ENCODE data around the gene MAMLD1. TPM values are rescaled to one million over a fixed set of nuclear protein-coding genes. Genes with fewer than 3 reads are reported as not detected.

Gene MAMLD1
- total RNA-seq, 2 donors from 2014 or later, result 1.9 to 2.1 TPM

DNA sequence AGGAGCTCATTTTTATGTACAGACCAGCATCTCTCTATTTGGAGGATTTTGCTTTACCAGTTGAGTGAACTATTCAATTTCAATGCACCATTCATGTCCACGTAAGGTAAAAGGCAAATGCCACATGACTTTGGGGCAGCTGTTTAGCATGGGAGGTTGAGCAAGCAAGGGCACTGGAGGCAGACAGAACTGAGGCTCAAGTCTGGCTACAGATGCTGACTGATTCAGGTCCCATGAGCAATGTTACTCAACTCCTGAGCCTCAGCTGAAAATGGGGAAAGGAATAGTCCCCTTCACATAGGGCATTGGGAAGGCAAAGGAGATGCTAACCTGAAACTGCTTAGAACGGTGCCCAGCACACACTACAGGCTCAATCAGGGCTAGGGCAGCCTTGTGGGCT lies 112.3 kb downstream of the MAMLD1 start:
- H3K9me3 Mint-ChIP-seq, result no peaks in the 10 kb centered on the region
- H3K4me3 Mint-ChIP-seq, result no peak overlapping the region
- no peak overlapping the region for H3K27ac Mint-ChIP-seq
- peaks cover 12% of the 10 kb centered on the region for H3K4me1 Mint-ChIP-seq
- H3K36me3 Mint-ChIP-seq (ENCODE audit: low read depth), result no peaks in the 10 kb centered on the region
- no peaks in the 10 kb centered on the region for H3K27me3 Mint-ChIP-seq
- ATAC-seq (replicated peaks), result no peak

DNA sequence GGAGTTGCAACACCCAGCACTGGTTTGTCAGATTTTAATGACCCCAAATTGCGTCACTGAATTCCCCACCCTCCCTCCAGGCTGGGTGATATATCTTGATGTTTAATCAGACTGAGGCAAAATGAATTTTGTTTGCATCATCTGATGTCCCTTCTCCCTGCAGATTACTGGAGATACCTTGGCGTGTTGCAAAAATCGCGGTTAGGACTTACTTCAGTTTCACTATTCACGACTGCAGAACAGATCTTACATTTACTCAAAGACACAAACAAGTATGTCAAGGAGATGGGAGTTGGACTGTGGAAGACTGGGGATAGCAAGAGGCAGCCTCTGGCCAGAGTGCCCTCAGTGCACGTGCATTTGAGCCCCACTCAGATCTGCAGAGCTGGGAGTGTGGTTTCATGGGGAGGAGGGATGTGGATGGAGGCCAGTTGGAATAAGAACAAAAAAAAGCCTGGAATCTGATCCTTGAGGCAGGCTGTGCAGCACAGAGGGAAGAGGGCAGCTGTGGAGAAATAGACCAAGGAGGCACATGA lies 113.1 kb downstream of the MAMLD1 start:
- H3K4me3 Mint-ChIP-seq, result no peak overlapping the region
- no peaks in the 10 kb centered on the region for H3K9me3 Mint-ChIP-seq
- no peaks in the 10 kb centered on the region for H3K27me3 Mint-ChIP-seq
- H3K36me3 Mint-ChIP-seq (ENCODE audit: low read depth), result no peaks in the 10 kb centered on the region
- no peak overlapping the region for H3K27ac Mint-ChIP-seq
- no peak for ATAC-seq (replicated peaks)
- peaks cover 12% of the 10 kb centered on the region for H3K4me1 Mint-ChIP-seq

DNA sequence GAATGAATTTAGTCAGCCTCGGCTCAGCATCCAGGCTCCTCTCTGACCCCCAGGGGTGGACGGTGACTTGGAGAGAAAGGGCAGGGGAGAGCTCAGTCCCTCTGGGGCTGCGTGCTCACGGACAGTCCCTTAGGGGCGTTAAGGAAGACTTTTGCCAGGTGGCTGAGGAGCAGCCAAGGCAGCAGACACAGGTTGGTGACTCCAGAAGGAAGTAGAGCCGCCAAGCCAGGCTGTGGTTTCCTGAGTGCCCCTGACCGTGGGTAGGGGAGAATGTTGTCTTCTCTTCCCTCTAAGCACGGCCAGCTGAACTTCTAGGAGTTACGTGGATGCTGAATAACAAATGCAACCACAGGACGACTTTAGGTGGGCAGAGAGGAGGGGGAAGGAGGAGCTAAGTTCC lies 114.3 kb downstream of the MAMLD1 start:
- Mint-ChIP-seq H3K27ac (no peak overlapping the region), H3K4me3 (peak overlapping the region; percentile 77), H3K9me3 (no peaks in the 10 kb centered on the region), H3K4me1 (peaks cover 17% of the 10 kb centered on the region), H3K36me3 (ENCODE audit: low read depth) (no peaks in the 10 kb centered on the region), H3K27me3 (no peaks in the 10 kb centered on the region)
- ATAC-seq (replicated peaks), result no peak

DNA sequence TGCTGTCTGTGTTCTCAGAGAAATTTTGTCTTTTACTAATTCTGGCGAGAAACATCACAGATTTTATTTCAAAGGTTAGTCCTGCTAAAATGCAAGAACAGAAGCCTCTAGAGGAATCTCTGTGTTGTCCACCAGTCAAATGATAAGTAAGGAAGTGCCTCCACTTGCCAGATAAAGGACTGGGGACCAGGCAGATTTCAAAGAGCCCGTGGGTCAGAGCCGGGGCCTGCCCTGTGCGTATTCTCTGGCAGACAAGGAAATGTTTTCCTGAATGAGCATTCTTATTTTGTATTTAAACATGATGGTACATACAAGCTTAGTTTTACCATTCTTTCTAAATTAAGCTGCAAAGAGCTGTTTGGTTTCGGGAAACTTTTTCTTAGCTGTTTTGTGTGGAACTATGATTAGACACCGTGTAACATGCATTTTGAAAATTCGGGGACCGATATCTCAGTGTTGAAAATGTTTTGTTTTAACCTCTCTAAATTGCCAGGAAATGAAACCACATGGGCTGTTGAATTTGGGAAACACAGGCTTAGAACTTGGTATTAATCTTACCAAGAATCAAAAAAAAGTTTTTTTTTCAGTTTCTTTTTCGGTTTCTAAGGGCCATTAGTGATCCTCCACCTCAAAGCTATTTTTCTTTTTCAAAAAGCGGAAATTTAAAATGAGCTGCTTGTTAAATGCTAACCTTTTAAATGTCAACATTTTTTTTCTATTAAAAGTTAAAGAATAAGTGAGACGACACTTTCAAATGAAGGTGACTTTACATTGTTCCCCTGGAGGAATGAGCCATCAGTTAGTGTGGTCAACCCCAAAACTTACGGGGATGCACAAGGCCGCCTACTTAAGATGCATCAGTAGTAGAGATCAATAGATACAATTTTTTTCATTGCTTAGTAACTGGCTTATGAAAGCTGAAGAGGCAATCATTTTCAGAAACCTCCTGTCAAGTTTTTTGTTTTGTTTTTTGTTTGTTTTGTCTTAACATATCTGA lies 115.7 kb downstream of the MAMLD1 start:
- peaks cover 26% of the 10 kb centered on the region for H3K4me1 Mint-ChIP-seq
- H3K9me3 Mint-ChIP-seq, result no peaks in the 10 kb centered on the region
- ATAC-seq (replicated peaks), result peak; percentile 74
- peaks cover 4% of the 10 kb centered on the region for H3K36me3 Mint-ChIP-seq (ENCODE audit: low read depth)
- H3K4me3 Mint-ChIP-seq, result peak overlapping the region; percentile 77
- peak overlapping the region; percentile 93 for H3K27ac Mint-ChIP-seq
- H3K27me3 Mint-ChIP-seq, result no peaks in the 10 kb centered on the region

DNA sequence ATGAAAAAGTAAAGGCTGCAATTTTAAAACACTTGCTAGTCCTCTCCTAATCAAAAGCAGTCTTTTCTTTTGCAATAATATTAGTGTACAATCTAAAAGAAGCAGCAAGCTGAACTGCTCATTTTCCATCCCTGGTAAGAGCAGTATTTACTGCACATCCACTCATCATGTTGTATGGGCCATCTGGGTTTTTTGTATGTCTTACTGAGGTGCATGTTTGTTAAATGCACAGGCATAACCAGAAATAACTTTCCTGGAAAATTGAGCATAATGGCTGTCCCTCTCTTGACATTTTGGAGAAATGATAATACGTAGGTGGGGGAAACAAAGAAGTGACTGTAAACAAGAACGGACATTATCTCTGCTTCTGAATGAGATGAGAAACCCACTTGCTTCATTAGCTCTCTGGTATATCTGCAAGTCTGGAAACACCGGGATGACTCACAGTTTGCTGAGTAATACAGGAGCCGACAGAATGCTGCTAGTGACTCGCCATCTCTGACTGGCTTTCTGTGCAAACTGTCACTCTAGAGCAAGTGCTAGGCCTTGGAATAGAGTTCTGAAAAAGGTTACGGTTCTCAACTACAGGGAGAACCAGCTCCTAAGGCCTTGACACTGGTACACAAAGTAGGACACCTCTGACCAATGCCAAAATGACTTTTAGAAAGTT lies 119.6 kb downstream of the MAMLD1 start:
- no peaks in the 10 kb centered on the region for H3K27me3 Mint-ChIP-seq
- peak overlapping the region; percentile 69 for H3K4me3 Mint-ChIP-seq
- no peaks in the 10 kb centered on the region for H3K9me3 Mint-ChIP-seq
- H3K4me1 Mint-ChIP-seq, result peaks cover 26% of the 10 kb centered on the region
- peak; percentile 85 for ATAC-seq (replicated peaks)
- H3K36me3 Mint-ChIP-seq (ENCODE audit: low read depth), result peaks cover 4% of the 10 kb centered on the region
- H3K27ac Mint-ChIP-seq, result peak overlapping the region; percentile 92

DNA sequence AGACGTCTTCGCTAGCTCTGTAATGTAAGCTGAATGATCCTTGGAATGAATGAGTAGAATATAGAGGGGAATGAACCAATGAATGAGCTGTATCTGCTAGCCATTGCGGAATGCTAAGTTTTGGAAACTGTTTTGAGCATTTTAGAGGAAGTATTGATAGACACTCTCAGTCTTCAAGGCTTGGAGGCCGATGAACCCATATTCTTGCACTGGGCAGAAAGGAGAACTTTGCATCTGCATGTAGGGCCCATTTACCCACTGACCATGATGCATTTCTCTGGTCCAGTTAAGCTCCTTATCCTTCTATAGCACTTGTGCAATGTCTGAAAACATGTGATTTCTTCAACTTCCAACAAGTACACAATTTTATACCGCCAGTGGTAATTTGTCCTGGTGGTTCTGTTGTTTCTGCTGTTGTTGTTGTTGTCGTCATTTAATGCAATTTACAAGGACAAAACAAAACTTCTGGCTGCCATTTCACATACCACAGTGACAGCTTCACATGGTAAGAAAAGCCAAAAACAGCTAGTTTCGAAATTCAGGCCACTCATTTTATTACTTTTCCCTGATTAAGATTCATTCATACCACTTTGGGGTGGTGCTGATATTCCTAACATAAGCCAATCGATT lies 120.4 kb downstream of the MAMLD1 start:
- H3K4me1 Mint-ChIP-seq, result peaks cover 20% of the 10 kb centered on the region
- no peaks in the 10 kb centered on the region for H3K9me3 Mint-ChIP-seq
- H3K36me3 Mint-ChIP-seq (ENCODE audit: low read depth), result peaks cover 4% of the 10 kb centered on the region
- H3K27me3 Mint-ChIP-seq, result no peaks in the 10 kb centered on the region
- H3K4me3 Mint-ChIP-seq, result peak overlapping the region; percentile 69
- no peak for ATAC-seq (replicated peaks)
- H3K27ac Mint-ChIP-seq, result peak overlapping the region; percentile 92

DNA sequence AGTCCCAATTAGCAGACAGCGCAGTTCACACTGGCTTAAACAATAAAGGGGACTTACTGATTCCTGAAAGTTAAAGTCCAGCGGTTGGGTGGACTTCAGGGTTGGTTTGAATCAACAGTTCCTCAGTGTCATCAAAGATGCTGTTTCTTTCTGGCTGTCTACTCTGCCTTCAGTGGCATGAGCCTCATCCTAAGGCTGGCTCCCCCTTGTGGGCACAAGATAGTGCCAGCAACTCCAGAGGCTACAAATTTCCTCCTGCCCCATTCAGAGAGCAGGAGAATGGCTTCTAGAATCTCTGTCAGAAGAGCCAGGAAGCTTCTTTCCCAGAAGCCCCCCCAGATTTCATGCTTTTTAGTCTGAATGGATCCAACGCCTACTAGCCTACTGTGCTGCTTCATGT lies 122.9 kb downstream of the MAMLD1 start:
- Mint-ChIP-seq H3K36me3 (ENCODE audit: low read depth) (peaks cover 4% of the 10 kb centered on the region), H3K4me1 (peaks cover 15% of the 10 kb centered on the region), H3K27ac (no peak overlapping the region), H3K9me3 (no peaks in the 10 kb centered on the region), H3K4me3 (no peak overlapping the region), H3K27me3 (no peaks in the 10 kb centered on the region)
- ATAC-seq (replicated peaks), result peak; percentile 39

DNA sequence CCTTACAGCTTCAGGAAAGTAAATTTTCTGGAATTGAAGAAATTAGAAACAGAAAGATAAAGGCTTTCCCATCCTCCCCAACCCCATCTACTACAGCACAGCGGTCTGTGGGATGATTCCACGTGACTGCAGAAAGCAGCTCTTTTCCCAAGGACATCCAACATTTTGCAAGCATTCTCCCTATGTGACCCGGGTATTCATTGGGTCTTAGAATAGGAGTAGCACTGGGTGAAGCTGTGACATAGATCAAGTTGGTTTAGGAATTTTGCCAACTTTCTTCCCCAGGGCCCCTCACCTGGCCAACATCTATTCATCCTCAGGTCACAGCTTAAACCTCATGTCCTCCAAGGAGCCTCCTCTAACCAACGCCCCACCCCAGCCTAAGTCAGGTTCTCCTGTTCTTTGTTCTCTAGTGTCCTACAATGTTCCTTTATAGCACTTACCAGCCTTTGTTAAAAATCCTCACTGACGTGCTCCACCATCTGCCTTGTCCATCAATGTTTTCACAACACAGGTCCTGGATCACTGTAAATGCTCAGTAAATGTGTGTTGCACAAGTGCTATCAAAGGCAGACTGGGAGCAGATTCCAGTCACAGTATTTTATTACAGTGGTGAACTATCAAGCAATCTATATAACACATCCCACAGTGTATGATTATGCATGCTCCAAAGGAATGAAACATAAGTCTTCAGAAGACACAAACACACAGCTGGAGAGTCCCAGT lies 124.4 kb downstream of the MAMLD1 start:
- Mint-ChIP-seq H3K27me3 (no peaks in the 10 kb centered on the region), H3K4me3 (no peak overlapping the region), H3K36me3 (ENCODE audit: low read depth) (peaks cover 4% of the 10 kb centered on the region), H3K9me3 (no peaks in the 10 kb centered on the region), H3K27ac (no peak overlapping the region), H3K4me1 (peaks cover 8% of the 10 kb centered on the region)
- ATAC-seq (replicated peaks), result no peak

DNA sequence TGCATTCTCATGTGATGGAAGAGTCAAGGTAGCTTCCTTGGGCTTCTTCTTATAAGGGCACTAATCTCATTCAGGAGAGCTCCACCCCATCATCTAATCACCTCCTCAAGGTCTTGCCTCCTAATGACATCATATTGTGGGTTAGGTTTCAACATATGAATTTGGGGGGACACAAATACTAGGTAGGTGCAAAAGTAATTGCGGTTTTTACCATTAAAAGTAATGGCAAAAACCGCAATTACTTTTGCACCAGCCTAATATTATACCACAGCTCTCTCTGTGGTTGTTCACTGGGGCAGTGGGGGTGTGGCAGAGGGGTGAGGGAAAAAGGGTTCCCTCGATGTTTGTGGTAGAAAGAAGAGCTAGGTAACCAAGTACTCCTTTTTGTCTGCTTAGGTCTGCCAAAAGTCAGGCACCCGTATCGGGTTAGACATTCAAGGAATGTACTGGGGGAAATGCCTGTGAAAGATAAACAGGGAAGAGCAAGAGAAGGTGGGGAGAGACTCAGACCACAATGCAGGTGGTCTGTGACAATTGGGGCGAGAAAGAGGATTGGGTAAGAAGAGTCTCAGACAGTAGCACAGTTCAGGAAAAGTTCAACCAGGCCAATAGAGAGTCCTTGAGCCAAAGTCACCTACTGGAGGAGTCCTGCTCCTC lies 126.4 kb downstream of the MAMLD1 start:
- H3K4me3 Mint-ChIP-seq, result no peak overlapping the region
- H3K4me1 Mint-ChIP-seq, result no peaks in the 10 kb centered on the region
- H3K27ac Mint-ChIP-seq, result no peak overlapping the region
- H3K27me3 Mint-ChIP-seq, result no peaks in the 10 kb centered on the region
- no peaks in the 10 kb centered on the region for H3K9me3 Mint-ChIP-seq
- no peak for ATAC-seq (replicated peaks)
- H3K36me3 Mint-ChIP-seq (ENCODE audit: low read depth), result no peaks in the 10 kb centered on the region

DNA sequence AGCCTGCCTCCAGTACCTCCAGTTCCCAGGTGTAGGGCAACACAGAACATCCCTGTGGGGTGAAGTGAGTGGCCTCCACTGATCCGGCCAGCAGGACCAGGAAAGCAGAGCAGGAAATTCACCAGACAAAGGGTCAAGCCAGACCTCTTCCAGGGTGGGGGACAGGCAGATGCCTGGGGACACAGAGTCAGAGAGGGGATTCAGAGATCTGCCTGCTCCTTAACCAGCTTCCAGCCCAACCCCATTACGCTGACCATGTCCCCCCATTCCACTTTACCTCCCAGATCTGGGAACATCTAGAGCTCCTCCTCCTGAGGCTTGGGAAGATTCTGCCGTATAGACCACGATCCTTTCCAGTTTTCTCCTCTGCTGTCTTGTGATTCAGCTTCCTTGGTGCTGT lies 132.4 kb downstream of the MAMLD1 start:
- Mint-ChIP-seq H3K4me1 (no peaks in the 10 kb centered on the region), H3K4me3 (no peak overlapping the region), H3K36me3 (ENCODE audit: low read depth) (no peaks in the 10 kb centered on the region), H3K9me3 (no peaks in the 10 kb centered on the region), H3K27me3 (no peaks in the 10 kb centered on the region), H3K27ac (no peak overlapping the region)
- ATAC-seq (replicated peaks), result no peak

DNA sequence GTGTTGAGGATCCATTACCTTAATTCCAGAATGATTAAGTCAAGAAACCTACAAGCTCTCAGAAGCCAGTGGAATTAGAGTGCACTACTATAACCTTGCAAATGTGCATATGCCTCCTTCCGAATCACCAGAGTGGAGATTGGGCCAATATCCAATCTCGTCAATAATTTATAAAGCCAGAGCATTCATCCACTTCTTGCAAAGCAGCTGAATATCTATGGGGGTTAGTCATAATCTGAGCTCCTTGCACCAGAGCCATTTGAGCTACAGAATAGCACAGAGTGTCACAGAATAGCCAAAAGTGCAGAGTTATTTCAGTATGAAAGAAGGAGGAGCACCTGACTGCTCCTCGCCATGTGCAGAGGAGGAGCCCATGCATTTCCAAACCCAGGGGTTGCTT lies 136.1 kb downstream of the MAMLD1 start:
- Mint-ChIP-seq H3K27me3 (no peaks in the 10 kb centered on the region), H3K4me1 (no peaks in the 10 kb centered on the region), H3K9me3 (no peaks in the 10 kb centered on the region), H3K27ac (no peak overlapping the region), H3K4me3 (no peak overlapping the region), H3K36me3 (ENCODE audit: low read depth) (no peaks in the 10 kb centered on the region)
- ATAC-seq (replicated peaks), result no peak

DNA sequence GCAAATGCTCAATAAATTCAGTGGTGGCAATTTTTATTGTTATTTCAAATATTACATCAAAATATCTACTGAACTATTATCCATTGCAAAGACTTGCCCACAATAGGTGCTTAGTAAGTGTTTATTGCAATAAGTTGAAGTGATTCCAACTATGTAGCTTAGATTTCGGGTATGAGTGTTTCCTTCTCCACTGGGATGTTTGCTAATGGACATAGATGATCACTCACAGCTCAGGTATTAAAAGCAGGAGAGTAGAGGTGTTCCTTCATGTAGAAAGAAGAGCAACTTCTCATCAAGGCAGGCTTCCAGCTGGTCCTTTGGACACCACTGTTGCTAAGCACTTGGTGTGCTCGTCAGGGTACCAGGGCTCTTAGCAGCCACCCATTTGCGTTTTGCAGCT lies 139.0 kb downstream of the MAMLD1 start:
- no peak for ATAC-seq (replicated peaks)
- Mint-ChIP-seq H3K4me3 (no peak overlapping the region), H3K27me3 (no peaks in the 10 kb centered on the region), H3K27ac (no peak overlapping the region), H3K9me3 (no peaks in the 10 kb centered on the region), H3K4me1 (no peaks in the 10 kb centered on the region), H3K36me3 (ENCODE audit: low read depth) (no peaks in the 10 kb centered on the region)

DNA sequence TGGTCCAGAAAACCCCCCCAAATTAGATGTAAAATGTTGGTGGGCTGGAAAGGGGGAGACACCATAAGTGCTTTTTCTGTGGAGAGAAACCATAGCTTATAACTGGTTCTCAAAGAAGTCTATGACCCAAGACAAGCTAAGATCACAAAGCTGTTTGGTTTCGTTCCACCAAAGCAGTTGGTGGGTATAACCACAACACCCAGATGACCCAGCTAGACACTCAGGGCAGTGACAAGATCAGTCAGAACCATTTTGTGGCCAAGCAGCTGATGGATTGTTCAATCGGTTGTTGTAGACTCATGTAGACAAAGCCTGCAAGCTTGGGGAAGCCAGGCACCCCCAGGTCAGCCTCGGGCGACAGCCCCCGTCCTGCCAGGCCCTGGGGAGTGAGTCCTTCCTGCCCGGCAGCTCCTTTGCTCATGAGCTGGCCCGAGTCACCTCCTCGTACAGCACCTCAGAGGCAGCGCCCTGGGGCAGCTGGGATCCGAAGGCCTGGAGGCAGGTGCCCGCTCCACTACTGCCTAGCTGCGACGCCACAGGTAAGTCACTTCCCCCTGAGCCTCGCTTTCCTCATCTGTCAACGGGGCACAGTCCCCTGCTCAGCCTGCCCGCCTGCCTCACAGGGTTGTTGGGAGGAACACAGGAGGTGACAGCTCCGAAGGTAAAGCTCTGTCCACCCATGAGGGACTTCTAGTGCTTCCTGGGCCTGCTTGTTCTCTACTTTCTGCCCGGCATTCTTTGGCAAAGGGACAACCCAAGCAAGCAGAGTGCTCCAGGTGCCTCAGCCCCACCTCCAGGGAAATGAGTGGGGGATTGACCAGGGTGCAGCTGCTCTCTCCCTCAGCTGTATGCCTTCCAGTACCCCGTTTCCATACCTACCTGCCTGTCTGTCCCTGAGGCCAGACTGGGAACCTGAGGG lies 140.1 kb downstream of the MAMLD1 start:
- H3K36me3 Mint-ChIP-seq (ENCODE audit: low read depth), result no peaks in the 10 kb centered on the region
- H3K27me3 Mint-ChIP-seq, result no peaks in the 10 kb centered on the region
- H3K4me1 Mint-ChIP-seq, result no peaks in the 10 kb centered on the region

More for the DNA sequence above, 140.1 kb downstream of the MAMLD1 start:
- Mint-ChIP-seq H3K27ac (no peak overlapping the region), H3K9me3 (no peaks in the 10 kb centered on the region), H3K4me3 (no peak overlapping the region)
- no peak for ATAC-seq (replicated peaks)

Data from activated T-helper 17 cell treated with anti-CD3 and anti-CD28 coated beads, Interleukin-2, amount 50 U/mL, for 72 hours (primary cell).